D341Med (cell line): ENCODE measurements around the gene PHAF1.
A peak's percentile ranks its signal among the peaks of the same experiment; 100 is the strongest.

Source experiments
- DNase-seq: peaks from one replicate; pipeline ENCODE4 v3.0.0; 2012; ENCODE audit warnings: low spot score

The PHAF1 gene

GRCh38 chr16:67163164-67163998 is 53.6 kb downstream of the PHAF1 start:
- no peak for DNase-seq

- DNase-seq, result no peak
These were observed 54.3 kb downstream of the PHAF1 start for GRCh38 chr16:67163999-67164558.

DNA sequence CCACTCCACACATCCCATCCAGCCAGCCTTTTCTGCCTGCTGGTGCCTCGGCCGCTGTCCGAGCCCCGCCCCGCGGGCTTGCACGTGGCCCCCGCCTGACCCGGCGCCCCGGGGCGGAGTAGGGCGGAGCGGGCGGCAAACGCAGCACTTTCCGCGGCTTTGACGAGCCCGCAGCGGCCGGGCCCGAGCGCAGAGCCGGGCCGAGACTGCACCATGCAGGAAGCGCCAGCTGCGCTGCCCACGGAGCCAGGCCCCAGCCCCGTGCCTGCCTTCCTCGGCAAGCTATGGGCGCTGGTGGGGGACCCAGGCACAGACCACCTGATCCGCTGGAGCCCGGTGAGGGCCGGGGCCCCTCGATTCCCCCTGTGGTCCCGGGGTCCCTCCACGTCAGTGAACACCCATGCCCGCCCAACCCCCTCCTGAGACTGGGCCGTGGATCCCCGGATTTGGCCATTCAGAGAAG is 54.9 kb downstream of the PHAF1 start, which contains the start of gene HSF4:
Gene HSF4 (plus strand): TSS at position 147 of the 463 bp plus-strand sequence. CDS start 67 bp downstream, at position 214.
- DNase-seq, result no peak

DNA sequence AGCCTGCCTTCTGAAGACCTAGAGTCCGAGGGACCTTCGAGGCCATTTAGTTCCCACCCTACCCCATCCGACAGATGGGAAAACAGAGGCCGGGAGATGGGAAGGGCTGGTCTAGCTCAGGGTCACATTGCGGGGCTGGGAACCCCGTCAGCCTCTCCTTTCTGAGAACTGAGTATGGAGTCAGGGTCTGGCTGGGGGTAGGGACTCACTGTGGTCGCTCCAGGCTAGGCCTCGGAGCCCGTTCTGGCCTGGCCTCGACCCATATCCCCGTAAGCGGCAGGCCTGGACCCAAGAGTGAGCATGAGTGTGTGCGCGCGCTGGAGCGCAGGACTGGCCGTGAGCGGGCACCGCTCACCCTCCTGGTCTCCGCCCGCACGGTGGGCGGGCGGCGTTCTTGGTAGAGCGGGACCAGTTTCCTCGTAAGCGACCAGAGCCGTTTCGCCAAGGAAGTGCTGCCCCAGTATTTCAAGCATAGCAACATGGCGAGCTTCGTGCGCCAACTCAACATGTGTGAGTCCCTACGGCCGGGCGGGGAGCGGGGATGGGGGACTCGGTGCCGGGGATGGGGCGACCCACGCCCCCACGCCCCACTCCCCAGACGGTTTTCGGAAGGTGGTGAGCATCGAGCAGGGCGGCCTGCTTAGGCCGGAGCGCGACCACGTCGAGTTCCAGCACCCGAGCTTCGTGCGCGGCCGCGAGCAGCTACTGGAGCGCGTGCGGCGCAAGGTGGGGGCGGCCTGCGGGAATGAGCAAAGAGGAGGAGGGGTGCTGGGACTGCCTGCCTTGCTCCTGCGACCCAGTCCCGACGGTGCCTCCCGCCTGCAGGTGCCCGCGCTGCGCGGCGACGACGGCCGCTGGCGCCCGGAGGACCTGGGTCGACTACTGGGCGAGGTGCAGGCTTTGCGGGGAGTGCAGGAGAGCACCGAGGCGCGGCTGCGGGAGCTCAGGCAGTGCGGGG is 55.7 kb downstream of the PHAF1 start:
- DNase-seq, result no peak

DNA sequence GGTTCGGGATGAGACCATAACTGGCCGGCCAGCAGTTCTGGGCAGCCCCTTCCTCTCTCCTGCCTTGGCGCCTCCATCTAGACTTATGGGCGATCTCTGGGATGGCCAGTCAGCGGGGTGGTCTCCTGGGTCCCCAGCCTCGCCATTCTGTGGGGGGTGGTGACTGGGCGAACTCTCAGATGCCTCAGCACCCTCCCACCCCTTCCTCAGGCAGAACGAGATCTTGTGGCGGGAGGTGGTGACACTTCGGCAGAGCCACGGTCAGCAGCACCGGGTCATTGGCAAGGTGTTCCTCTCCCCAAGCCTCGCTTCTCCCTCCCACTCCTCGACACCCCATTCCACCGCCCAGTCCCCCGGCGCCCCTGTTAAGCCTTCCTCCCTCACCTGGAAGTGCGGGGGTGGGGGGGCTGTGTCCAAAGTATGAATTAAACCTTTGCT is 56.4 kb downstream of the PHAF1 start:
- no peak for DNase-seq

DNA sequence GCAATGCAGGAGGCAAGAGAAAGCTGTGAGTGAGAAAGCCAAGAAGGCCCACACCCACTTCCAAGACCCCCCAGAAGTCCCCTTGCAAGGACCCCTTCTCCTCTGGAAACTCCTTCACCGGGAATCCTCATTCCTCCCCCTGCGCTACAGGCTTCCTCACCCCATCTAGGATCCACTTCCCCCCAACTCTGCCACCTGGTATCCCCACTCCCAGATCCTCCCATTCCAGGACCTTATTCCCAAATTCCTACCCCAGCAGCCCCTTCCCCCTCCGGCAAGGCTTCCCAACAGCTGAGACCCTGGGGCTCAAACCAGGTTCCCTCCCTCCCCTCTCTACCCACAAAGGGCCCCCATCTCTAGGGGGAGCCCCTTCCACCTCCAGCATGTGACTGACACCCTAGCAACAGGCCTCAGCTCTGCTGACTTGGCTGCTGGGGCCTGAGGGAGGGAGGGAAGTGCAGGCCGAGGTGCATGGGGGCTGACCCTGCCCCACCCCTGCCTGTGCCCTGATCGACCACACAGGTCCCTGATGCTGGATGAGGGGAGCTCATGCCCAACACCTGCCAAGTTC is 56.9 kb downstream of the PHAF1 start:
- DNase-seq, result no peak

GRCh38 chr16:67167588-67167987 is 57.8 kb downstream of the PHAF1 start:
- no peak for DNase-seq

DNA sequence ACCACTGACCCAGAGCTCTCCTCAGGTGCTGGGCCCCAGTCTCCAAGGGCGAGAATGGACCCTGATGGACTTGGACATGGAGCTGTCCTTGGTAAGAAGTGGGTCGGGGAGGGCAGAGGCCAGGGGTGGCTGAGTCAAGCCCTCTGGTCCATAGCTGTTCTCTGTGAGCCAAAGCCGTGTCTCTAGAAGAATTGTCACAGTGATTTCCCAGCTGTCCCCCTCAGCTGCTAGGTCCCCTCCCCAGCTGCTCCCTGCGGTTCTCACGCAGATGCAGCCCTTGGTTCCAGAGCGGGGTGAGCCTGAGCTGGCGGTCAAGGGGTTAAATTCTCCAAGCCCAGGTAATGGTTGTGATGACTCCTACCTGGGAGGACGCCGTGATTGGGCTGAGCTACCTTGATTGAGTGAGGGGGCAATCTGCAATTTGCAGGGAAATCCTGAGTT is 59.3 kb downstream of the PHAF1 start:
- DNase-seq, result no peak

- DNase-seq, result peak; percentile 72
These were observed 60.0 kb downstream of the PHAF1 start for GRCh38 chr16:67169642-67170167.

- DNase-seq, result peak; percentile 90
These were observed 60.6 kb downstream of the PHAF1 start, which contains the start of gene NOL3 for GRCh38 chr16:67170168-67170948. Gene NOL3, plus strand, starts transcription at chr16:67170538.

DNA sequence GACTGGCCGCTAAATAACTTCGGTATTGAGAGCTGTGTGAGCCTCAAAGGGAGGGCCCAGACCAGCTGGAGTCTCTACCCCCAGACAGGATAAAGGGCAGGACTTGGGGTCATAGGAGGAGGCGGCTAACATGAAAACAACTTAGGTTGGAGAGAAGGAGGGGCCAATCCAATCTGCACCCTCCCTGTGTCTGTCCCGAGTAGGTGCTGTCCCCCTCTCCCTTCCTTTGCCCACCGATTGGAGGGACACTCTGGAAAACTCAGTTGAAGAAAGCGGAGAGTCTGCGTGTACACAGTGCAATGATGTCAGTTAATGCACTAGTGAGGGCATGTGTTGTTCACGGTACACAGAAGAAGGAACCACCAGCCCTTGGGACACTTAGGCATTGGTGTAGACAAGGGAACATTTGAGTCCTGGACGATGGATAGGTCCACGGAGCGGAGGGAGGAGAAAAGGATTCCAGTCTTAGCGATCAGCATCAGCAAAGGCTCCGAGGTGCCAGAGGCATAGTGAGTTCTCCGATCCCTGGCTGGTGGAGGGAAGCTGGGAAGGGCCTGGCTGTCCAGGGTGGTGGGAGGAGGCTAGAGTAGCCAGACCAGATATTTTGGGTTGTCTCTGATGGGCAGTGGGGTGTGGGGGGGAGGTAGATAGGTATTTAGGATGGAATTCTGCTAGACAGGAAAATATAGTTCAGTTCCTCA is 61.4 kb downstream of the PHAF1 start:
- DNase-seq, result no peak

- DNase-seq, result no peak
These were observed 63.6 kb downstream of the PHAF1 start for GRCh38 chr16:67173323-67173722.

DNA sequence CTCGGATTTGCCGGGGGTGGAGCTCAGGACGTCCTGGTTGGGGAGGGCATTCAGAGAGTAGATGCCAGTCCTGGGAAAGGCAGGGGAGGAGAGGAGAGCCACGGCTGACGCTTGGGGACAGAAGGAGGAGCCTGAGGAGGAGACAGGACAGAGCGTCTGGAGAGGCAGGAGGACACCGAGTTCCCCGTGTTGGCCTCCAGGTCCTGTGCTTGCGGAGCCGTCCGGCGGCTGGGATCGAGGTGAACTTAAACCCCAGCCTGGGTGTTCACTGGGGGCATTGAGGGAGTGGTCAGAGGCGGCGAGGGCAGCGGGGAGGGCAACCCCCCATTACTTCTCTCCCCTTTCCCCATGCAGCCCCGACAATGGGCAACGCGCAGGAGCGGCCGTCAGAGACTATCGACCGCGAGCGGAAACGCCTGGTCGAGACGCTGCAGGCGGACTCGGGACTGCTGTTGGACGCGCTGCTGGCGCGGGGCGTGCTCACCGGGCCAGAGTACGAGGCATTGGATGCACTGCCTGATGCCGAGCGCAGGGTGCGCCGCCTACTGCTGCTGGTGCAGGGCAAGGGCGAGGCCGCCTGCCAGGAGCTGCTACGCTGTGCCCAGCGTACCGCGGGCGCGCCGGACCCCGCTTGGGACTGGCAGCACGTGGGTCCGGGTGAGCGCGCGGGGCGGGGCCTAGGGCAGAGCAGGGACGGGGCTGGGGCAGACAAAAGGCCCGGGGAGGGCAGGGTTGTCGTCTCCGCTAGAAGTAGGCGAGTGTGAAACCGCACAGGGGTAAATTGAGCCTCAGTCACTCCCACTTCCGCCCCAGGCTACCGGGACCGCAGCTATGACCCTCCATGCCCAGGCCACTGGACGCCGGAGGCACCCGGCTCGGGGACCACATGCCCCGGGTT is 64.3 kb downstream of the PHAF1 start:
- DNase-seq, result peak; percentile 84

DNA sequence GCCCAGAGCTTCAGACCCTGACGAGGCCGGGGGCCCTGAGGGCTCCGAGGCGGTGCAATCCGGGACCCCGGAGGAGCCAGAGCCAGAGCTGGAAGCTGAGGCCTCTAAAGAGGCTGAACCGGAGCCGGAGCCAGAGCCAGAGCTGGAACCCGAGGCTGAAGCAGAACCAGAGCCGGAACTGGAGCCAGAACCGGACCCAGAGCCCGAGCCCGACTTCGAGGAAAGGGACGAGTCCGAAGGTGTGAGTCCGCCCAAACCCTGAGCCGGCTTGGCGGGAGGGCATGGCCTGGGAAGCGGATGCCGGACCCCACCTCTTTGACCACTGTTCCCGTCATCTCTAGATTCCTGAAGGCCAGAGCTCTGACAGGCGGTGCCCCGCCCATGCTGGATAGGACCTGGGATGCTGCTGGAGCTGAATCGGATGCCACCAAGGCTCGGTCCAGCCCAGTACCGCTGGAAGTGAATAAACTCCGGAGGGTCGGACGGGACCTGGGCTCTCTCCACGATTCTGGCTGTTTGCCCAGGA is 65.0 kb downstream of the PHAF1 start:
- no peak for DNase-seq

- no peak for DNase-seq
These were observed 66.9 kb downstream of the PHAF1 start for GRCh38 chr16:67176662-67177061.

DNA sequence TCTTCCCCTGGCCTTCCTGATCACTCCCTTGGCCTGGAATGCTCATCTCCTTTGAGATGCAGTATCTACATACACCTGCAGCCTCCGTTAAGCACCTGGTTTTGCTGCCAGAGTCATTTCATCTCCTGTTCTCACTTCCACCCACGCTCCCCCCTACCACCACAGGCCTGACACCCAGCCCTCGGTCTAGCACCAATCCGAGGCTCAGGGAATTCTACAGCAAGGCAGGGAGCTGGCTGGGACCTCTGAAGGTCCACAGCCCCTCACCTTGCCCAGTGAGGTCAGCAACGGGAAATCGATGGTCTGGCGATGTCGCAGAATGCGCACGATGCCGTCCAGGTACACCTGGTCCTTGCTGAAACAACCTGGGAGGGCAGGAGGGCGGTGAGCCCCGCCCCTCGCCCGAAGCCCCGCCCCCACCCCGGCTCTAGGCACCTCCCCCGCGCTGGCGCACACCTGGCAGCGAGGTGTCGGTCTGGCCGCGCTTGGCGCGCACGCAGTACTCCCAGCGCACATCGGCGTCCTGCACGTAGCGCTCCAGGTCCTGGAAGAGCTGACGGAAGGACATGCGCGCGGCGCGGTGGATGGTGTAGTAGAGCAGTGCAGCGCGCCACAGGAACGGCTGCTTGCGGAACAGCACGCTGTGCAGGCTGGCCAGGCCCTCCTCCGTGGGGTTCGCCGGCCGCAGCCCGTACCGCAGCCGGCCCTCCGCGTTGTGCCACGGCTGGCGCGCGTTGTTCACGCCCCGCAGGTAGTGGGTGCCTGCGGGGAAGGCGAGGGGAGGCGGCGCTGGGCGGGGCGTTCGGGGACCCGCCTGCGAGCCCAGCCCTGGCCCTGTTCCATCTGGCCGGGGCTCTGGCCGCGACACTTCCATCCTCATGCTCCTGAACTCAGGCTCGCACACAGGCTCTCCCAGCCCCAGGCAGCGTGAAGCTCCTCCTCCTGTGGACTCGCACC is 68.3 kb downstream of the PHAF1 start:
- no peak for DNase-seq

GRCh38 chr16:67179421-67180080 is 69.8 kb downstream of the PHAF1 start:
- no peak for DNase-seq
